HG02763 (cell line): ENCODE measurements around the gene C1R.
"Not testable (repeated sequence)": the region's sequence is repeated elsewhere in the genome, so short reads cannot be mapped to it uniquely, and the experiment has no call there.

Experiments
- ATAC-seq: cut with Tn5 transposase; IDR thresholded peaks from one replicate; pipeline ENCODE4 v1.9.1; 2021; ENCODE audit warnings: mild to moderate bottlenecking, moderate library complexity; ENCODE audit not compliant: unreplicated experiment

Gene C1R

GRCh38 chr12:7039403-7039802, 52.8 kb downstream of the C1R start:
- no peak for ATAC-seq

DNA sequence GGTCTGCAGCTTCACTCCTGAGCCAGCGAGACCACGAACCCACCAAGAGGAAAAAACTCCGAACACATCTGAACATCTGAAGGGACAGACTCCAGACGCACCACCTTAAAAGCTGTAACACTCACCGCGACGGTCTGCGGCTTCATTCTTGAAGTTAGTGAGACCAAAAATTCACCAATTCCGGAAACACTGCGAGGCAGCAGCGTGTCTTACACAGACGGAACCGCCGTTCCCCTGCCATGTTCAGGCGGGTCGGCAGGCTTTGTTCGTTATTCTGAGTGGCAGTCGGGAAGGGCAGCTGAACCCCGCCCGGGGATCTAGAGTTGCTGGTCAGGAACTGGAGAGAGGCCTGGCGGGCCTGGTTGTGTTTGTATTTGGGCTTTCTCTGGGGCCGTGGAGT, 53.7 kb downstream of the C1R start:
- ATAC-seq, result no peak

- ATAC-seq, result not testable (repeated sequence)
Measured at GRCh38 chr12:7037411-7037810, 54.8 kb downstream of the C1R start.

GRCh38 chr12:7035463-7035862, 56.8 kb downstream of the C1R start:
- no peak for ATAC-seq

DNA sequence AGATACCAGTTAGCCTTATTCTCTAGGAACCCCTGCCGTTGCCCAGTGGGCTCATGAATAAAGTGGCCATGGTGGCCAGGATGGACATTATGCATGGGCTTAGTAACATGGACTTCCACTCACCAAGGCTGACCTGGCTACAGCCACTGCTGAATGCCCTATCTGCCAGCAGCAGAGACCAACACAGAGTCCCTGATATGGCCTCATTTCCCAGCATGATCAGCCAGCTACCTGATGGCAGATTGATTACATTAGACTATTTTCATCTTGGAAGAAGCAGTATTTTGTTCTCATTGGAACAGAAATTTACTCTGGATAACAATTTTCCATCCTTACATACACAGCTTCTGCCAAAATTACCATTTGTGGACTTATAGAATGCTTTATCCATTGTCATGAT, 57.8 kb downstream of the C1R start:
- no peak for ATAC-seq

GRCh38 chr12:7032990-7033389, 59.3 kb downstream of the C1R start:
- no peak for ATAC-seq

GRCh38 chr12:7031306-7031705, 60.9 kb downstream of the C1R start:
- no peak for ATAC-seq
